ENCODE results near the gene S100Z.
A peak's percentile ranks its signal among the peaks of the same experiment; 100 is the strongest.
"Not testable (repeated sequence)": the region's sequence is repeated elsewhere in the genome, so short reads cannot be mapped to it uniquely, and the experiment has no call there.

The S100Z gene

GRCh38 chr5:76849419-76850291 lies at the start of gene S100Z:
S100Z (plus strand) TSS chr5:76850014; CDS start chr5:76875360, 25,346 bp downstream.
- DNase-seq (ENCODE audit: low read depth in 1 of 2, low spot score in 1 of 2) = peak in 1 of 2 donors; percentile 10

- no peak for DNase-seq (ENCODE audit: low read depth in 1 of 2, low spot score in 1 of 2)
Observed at GRCh38 chr5:76800579-76800978, 49.2 kb upstream of the S100Z start.

- no peak for DNase-seq (ENCODE audit: low read depth in 1 of 2, low spot score in 1 of 2)
Observed at GRCh38 chr5:76801159-76801802, 48.5 kb upstream of the S100Z start.

GRCh38 chr5:76801803-76802195 lies 48.0 kb upstream of the S100Z start:
- DNase-seq (ENCODE audit: low read depth in 1 of 2, low spot score in 1 of 2) = no peak

GRCh38 chr5:76804266-76804665 lies 45.5 kb upstream of the S100Z start:
- no peak for DNase-seq (ENCODE audit: low read depth in 1 of 2, low spot score in 1 of 2)

GRCh38 chr5:76805821-76806505 lies 43.9 kb upstream of the S100Z start:
- DNase-seq (ENCODE audit: low read depth in 1 of 2, low spot score in 1 of 2) = no peak

DNA sequence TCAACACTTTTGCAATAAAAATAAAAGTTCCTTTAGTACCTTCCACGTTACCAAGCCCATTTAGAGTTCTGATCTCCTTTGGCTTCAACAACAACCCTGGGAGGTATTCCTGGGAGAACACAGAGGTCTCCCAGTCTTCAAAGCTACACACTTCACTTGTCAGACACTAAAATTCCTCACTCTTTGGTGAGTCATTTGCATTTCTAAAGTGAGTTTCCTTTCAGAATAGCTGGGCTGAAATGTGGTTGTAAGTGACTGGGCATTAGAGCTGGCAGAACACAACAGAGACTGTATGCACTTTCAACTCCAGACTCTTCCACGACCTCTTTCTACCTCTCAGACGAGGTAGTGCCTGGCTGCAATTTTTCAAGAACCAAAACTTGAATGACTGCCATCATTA lies 42.5 kb upstream of the S100Z start:
- no peak for DNase-seq (ENCODE audit: low read depth in 1 of 2, low spot score in 1 of 2)

DNA sequence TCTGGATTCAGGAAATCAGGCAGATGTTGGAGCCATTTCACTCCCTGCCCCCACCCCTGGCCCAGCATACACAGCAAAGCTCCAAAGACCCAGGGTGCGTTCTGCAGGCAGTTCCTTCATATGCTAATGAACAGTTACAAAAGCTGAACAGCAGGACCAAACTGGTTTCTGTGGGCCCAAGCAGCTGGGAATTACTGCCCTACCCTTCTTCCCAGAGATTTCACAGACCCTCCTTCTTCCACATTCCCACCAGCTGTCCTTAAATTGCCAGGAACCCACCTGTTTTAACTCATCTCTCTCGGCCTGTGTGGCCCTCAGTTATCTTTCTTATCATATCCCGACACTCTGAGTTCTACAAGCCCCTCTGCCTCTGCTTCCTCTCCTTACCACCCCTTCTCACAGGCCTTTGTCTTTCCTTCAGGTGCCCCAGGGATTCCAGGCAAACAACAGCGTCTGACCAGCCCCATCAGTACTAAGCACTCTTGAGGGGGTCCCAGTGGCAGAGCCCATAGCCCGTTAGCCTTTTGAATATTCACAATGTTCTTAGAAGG lies 41.6 kb upstream of the S100Z start:
- no peak for DNase-seq (ENCODE audit: low read depth in 1 of 2, low spot score in 1 of 2)

- DNase-seq (ENCODE audit: low read depth in 1 of 2, low spot score in 1 of 2) = no peak
Observed at GRCh38 chr5:76809141-76809540, 40.7 kb upstream of the S100Z start.

GRCh38 chr5:76810236-76810635 lies 39.6 kb upstream of the S100Z start:
- DNase-seq (ENCODE audit: low read depth in 1 of 2, low spot score in 1 of 2) = no peak

- DNase-seq (ENCODE audit: low read depth in 1 of 2, low spot score in 1 of 2) = no peak
Observed at GRCh38 chr5:76811214-76811613, 38.6 kb upstream of the S100Z start.

- not testable (repeated sequence) for DNase-seq (ENCODE audit: low read depth in 1 of 2, low spot score in 1 of 2)
Observed at GRCh38 chr5:76812209-76812608, 37.6 kb upstream of the S100Z start.

- DNase-seq (ENCODE audit: low read depth in 1 of 2, low spot score in 1 of 2) = no peak
Observed at GRCh38 chr5:76813982-76814562, 35.7 kb upstream of the S100Z start.

- no peak for DNase-seq (ENCODE audit: low read depth in 1 of 2, low spot score in 1 of 2)
Observed at GRCh38 chr5:76816110-76816831, 33.5 kb upstream of the S100Z start.

DNA sequence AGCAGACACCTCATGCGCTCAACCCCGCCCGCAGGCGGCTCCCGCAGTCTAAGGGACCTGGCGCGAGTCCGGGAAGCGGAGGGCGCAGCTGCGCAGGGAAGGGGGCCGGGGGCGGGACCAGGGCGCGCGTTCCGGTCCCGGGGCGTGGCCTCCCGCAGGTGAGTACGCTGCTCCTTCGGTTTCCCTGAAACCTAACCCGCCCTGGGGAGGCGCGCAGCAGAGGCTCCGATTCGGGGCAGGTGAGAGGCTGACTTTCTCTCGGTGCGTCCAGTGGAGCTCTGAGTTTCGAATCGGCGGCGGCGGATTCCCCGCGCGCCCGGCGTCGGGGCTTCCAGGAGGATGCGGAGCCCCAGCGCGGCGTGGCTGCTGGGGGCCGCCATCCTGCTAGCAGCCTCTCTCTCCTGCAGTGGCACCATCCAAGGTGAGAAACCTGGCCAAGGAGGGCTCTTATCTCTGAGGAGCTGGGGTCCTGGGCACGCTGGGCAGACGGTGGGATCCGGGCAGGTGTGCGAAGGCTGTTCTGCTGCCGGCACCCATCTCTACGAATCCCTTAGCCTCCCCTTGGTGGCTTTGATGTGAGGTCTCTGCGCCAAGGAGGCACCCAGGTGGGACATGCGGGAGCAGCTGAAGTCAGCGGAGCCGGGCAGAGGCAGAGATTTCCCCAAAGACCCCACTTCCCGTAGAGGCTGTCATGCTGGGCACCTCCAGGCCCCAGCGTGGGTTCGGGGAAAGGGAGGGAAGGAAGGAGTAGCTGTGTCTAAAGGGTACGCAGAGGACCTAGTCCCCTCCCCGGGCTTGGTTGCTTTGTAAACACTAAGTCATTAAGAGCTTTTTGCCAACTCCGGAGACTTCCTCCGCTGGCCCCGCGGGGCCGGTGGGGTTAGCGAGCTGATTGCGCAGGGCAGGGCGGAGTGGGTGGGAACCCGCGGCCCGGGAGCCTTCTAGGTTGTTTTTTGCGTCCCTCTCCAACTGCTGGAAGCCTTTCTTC lies 30.7 kb upstream of the S100Z start, which contains the start of gene F2RL1:
Gene F2RL1, plus strand, starts transcription at position 187 of the 988 bp plus-strand sequence. Its CDS starts 153 bp downstream, at position 340.
- peak; percentile 25 to 38 for DNase-seq (ENCODE audit: low read depth in 1 of 2, low spot score in 1 of 2)

- no peak for DNase-seq (ENCODE audit: low read depth in 1 of 2, low spot score in 1 of 2)
Observed at GRCh38 chr5:76819851-76820525, 29.8 kb upstream of the S100Z start.

DNA sequence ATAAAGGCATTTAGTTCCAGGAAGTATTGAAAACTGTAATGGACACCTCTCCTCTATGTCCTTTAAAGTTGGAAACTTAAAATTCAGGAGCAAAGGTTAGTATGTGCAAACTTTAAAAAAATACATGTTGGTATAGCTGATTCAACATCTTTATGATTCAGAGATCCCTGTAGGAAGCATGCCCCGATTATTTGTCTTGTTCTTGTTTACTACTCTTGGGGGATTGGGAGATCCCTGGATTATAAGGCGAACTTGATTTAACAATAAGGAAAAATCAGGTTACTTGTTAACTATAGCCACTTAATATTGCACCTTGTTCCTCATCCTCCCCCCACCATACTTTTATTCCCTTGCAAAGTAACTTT lies 29.3 kb upstream of the S100Z start:
- DNase-seq (ENCODE audit: low read depth in 1 of 2, low spot score in 1 of 2) = no peak

- DNase-seq (ENCODE audit: low read depth in 1 of 2, low spot score in 1 of 2) = no peak
Observed at GRCh38 chr5:76821136-76821535, 28.7 kb upstream of the S100Z start.
